Osteoblast (primary cell): ENCODE measurements around the gene FAF2. TPM values are rescaled to one million over a fixed set of nuclear protein-coding genes. Genes with fewer than 3 reads are reported as not detected.
A peak's percentile ranks its signal among the peaks of the same experiment; 100 is the strongest.

Experiments used
- DNase-seq: peaks from one replicate; pipeline ENCODE4 v3.0.0; 2011; ENCODE audit warnings: low spot score, mixed read lengths; ENCODE audit not compliant: insufficient read length; ENCODE audit errors: missing footprints
- H2AFZ ChIP-seq: 2 replicates; pipeline ENCODE4 v1.6.0; 2011; ENCODE audit warnings: mild to moderate bottlenecking, low read length
- H3K27ac ChIP-seq: 2 replicates; pipeline ENCODE4 v1.5.1; 2011; ENCODE audit warnings: mild to moderate bottlenecking, low read depth, low read length, moderate library complexity
- H3K27me3 ChIP-seq: 2 replicates; pipeline ENCODE4 v1.6.0; 2012; ENCODE audit warnings: mild to moderate bottlenecking, control low read depth, inconsistent platforms, low read length, moderate library complexity; ENCODE audit not compliant: insufficient read depth
- H3K36me3 ChIP-seq: 2 replicates; pipeline ENCODE4 v1.5.1; 2011; ENCODE audit warnings: mild to moderate bottlenecking, low read length, control low read depth, moderate library complexity; ENCODE audit not compliant: insufficient read depth
- H3K4me1 ChIP-seq: 2 replicates; pipeline ENCODE4 v1.5.1; 2011; ENCODE audit warnings: mild to moderate bottlenecking, low read length, control low read depth, moderate library complexity; ENCODE audit not compliant: insufficient read depth
- H3K4me2 ChIP-seq: 2 replicates; pipeline ENCODE4 v1.6.0; 2011; ENCODE audit warnings: mild to moderate bottlenecking, low read length; ENCODE audit not compliant: insufficient read depth
- H3K4me3 ChIP-seq: fragments of 200-600 bp; sonication (generic); 3 replicates; pipeline ENCODE4 v1.5.1; 2012; ENCODE audit warnings: mild to moderate bottlenecking, low read length, inconsistent platforms; ENCODE audit not compliant: insufficient read depth
- H3K79me2 ChIP-seq: 2 replicates; pipeline ENCODE4 v1.6.0; 2012; ENCODE audit warnings: mild to moderate bottlenecking, low read length, control low read depth, inconsistent platforms; ENCODE audit not compliant: insufficient read depth
- H3K9me3 ChIP-seq: 2 replicates; pipeline ENCODE4 v1.5.1; 2011; ENCODE audit warnings: low read depth, low read length, control low read depth
- H4K20me1 ChIP-seq: 2 replicates; pipeline ENCODE4 v1.6.0; 2012; ENCODE audit warnings: mild to moderate bottlenecking, low read length, control low read depth; ENCODE audit not compliant: insufficient read depth
- total RNA-seq: library from RNA; depleted of rRNA; stranded (reverse); fragments of >200 nt; gene quantifications from 2 replicates; pipeline ENCODE4 v1.2.3, GENCODE V29; 2012
- TF ChIP-seq, protein P1 (sequence below): IDR thresholded peaks from 2 replicates; pipeline ENCODE4 v1.5.1; 2011; ENCODE audit warnings: mild to moderate bottlenecking, low read depth, low read length, moderate library complexity; ENCODE audit errors: extremely low read depth

The FAF2 gene
- total RNA-seq, 1 donor, result 40.2 TPM

DNA sequence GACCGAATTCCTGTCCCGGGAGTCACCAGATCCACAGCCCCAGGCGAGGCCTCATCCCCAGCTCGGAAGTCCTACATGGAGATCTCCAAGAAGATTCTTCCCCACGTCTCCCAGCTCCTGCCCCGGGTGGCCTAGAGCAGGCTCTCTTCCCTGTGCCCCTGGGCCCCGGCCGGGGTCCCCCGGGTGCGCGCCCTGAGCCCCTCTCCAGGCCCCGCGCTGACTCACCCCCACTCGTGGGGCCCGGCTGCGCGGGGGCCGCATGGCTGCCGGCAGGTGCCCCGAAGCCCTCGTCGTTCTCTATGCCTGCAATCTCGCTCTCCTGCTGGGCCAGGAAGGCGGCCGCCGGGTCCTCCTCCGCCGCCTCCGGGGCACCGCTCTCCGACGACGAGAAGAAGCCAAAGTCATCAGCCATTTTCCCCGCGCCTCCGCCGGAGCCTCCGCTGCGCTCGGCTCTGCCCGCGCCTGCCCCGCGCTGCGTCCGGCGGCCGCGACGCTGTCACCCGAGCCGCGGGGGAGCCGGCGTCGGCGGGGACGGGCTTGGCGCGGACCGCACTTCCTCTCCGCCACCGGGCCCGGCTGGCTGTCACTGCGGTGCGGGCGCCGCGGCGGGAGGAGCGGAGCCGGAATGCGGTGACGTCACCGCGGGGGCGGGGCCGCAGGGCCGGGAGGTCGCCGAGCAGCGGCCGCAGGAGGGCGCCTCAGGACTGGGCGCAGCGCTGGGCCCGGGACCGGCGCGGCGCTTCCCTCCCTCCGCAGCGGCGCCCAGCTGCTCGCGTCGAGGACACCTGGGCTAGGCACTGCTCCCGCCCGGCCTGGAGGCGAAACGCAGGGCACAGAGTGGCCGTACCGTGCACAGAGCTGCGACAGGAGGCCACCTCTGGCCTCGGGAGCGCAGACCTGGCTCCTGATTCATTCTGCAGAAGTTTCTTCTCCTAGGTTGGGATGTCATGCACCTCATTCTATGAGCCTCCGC, 31.9 kb upstream of the FAF2 start, which contains the start of gene CLTB:
Gene CLTB, minus strand, starts transcription at position 588 of the 973 bp plus-strand sequence. Its CDS starts 176 bp downstream, at position 412.
- Histone ChIP-seq H3K27me3 (peaks cover 5% of the 10 kb centered on the region), H2AFZ (peak within 1 kb of the TSS; percentile 84), H3K4me3 (peak within 1 kb of the TSS; percentile 91), H3K4me2 (peak within 1 kb of the TSS; percentile 77), H3K4me1 (peaks cover 16% of the 10 kb centered on the region), H4K20me1 (peaks cover 31% of the 10 kb centered on the region), H3K79me2 (peaks cover 48% of the 10 kb centered on the region), H3K36me3 (no peaks in the 10 kb centered on the region), H3K9me3 (no peaks in the 10 kb centered on the region), H3K27ac (peak within 1 kb of the TSS; percentile 75)
- peak; percentile 100 for DNase-seq
- TF ChIP-seq, protein P1, sequence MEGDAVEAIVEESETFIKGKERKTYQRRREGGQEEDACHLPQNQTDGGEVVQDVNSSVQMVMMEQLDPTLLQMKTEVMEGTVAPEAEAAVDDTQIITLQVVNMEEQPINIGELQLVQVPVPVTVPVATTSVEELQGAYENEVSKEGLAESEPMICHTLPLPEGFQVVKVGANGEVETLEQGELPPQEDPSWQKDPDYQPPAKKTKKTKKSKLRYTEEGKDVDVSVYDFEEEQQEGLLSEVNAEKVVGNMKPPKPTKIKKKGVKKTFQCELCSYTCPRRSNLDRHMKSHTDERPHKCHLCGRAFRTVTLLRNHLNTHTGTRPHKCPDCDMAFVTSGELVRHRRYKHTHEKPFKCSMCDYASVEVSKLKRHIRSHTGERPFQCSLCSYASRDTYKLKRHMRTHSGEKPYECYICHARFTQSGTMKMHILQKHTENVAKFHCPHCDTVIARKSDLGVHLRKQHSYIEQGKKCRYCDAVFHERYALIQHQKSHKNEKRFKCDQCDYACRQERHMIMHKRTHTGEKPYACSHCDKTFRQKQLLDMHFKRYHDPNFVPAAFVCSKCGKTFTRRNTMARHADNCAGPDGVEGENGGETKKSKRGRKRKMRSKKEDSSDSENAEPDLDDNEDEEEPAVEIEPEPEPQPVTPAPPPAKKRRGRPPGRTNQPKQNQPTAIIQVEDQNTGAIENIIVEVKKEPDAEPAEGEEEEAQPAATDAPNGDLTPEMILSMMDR, result peak; percentile 47

DNA sequence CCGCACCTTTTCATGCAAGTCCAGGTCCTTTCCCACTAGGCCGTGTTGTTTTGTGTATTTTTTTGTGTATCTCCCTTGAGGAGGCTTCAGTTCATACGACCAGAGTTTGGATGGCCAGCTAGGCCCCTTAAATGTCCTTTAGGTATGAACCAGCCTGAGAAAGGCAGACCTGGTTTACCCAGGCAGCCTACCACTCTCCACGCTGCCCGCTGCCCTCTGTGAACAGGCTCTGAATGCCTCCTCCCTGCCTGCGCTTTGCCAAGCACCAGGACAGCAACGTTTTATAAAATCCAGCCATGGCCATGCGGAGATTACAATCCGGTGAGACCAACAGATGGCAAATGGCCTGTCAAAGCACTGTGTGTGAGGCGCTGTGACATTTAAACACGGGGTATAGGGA, 31.2 kb upstream of the FAF2 start:
- peak overlapping the region; percentile 91 for H3K4me3 ChIP-seq
- peak overlapping the region; percentile 69 for H3K4me2 ChIP-seq
- TF ChIP-seq, protein P1, result no peak
- H3K27ac ChIP-seq, result no peak overlapping the region
- no peaks in the 10 kb centered on the region for H3K9me3 ChIP-seq
- DNase-seq, result no peak
- H3K36me3 ChIP-seq, result no peaks in the 10 kb centered on the region
- H3K79me2 ChIP-seq, result peaks cover 42% of the 10 kb centered on the region
- peaks cover 9% of the 10 kb centered on the region for H3K27me3 ChIP-seq
- peaks cover 11% of the 10 kb centered on the region for H3K4me1 ChIP-seq
- peaks cover 27% of the 10 kb centered on the region for H4K20me1 ChIP-seq
- peak overlapping the region; percentile 84 for H2AFZ ChIP-seq

DNA sequence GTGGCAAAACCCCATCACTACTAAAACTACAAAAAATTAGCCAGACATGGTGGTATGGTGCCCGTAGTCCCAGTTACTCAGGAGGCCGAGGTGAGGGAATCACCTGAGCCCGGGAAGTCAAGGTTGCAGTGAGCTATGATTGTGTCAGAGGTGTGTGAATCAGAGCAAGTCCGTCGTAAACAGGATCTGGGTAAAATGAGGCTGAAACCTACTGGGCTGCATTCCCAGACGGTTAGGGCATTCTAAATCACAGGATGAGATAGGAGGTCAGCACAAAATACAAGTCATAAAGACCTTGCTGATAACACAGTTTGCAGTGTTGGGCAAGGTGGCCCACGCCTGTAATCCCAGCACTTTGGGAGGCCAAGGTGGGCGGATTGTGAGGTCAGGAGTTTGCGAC, 29.9 kb upstream of the FAF2 start:
- no peak overlapping the region for H2AFZ ChIP-seq
- H3K79me2 ChIP-seq, result peaks cover 31% of the 10 kb centered on the region
- no peak overlapping the region for H3K4me3 ChIP-seq
- H3K27ac ChIP-seq, result no peak overlapping the region
- TF ChIP-seq, protein P1, result no peak
- H3K9me3 ChIP-seq, result no peaks in the 10 kb centered on the region
- DNase-seq, result no peak
- H3K4me2 ChIP-seq, result no peak overlapping the region
- H3K36me3 ChIP-seq, result no peaks in the 10 kb centered on the region
- peaks cover 9% of the 10 kb centered on the region for H3K27me3 ChIP-seq
- H4K20me1 ChIP-seq, result peaks cover 17% of the 10 kb centered on the region
- H3K4me1 ChIP-seq, result peaks cover 11% of the 10 kb centered on the region

DNA sequence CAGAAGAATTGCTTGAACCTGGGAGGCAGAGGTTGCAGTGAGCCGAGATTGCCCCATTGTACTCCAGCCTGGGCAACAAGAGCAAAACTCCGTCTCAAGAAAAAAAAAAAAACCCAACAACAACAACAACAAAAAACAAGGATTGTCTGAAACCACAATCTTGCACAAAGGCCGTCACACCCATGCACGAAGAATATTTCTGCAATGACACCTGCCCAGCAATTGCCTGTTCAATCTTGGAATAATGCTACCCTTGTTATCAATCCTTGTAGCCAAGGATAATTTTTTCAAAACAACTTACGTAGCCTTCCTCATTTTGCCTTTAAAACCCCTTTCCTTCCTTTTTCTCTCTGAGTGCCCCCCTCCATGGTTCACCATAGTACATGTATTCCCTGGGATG, 28.1 kb upstream of the FAF2 start:
- no peak for DNase-seq
- TF ChIP-seq, protein P1, result no peak
- no peaks in the 10 kb centered on the region for H3K9me3 ChIP-seq
- peaks cover 10% of the 10 kb centered on the region for H3K4me1 ChIP-seq
- no peak overlapping the region for H2AFZ ChIP-seq
- H3K27ac ChIP-seq, result no peak overlapping the region
- peaks cover 14% of the 10 kb centered on the region for H3K27me3 ChIP-seq
- H3K4me3 ChIP-seq, result no peak overlapping the region
- no peak overlapping the region for H3K4me2 ChIP-seq
- H4K20me1 ChIP-seq, result peaks cover 2% of the 10 kb centered on the region
- no peaks in the 10 kb centered on the region for H3K36me3 ChIP-seq
- peaks cover 13% of the 10 kb centered on the region for H3K79me2 ChIP-seq
